Spleen (tissue), 7 donors: ENCODE measurements around the gene TMEM120B.

Source experiments
- CTCF ChIP-seq, 11 experiments: fragments of 200-600 bp in 7 of 11; fragments of 450-650 bp in 4 of 11; sonication (generic) in 4 of 11; IDR thresholded peaks in 8 of 11; conservative IDR thresholded peaks in 3 of 11; 1 replicate in 7 of 11; 2 replicates in 4 of 11; pipeline versions ENCODE4 v1.4.0 to v1.8.0; 2016 to 2021; ENCODE audit warnings: antibody characterized with exemption in 11 of 11, inconsistent platforms in 4 of 11, mild to moderate bottlenecking in 1 of 11
- POLR2A ChIP-seq, 3 donors: fragments of 450-650 bp; IDR thresholded peaks; one replicate each; pipeline ENCODE4 v1.5.1; 2017; ENCODE audit warnings: antibody characterized with exemption in 3 of 3, mild to moderate bottlenecking in 1 of 3
- POLR2AphosphoS5 ChIP-seq, 3 donors: sonication (generic); formaldehyde crosslinking; IDR thresholded peaks; one replicate each; pipeline ENCODE4 v1.5.1; 2017; ENCODE audit warnings: antibody characterized with exemption in 3 of 3
- donor health status: DM: no; HTN: no; CAD: no; lungs with moderate emphysema.
- donor health status: DM: no; HTN: no; CAD: no.
- donor health status: DM: no; HTN: no; CAD: no.

DNA sequence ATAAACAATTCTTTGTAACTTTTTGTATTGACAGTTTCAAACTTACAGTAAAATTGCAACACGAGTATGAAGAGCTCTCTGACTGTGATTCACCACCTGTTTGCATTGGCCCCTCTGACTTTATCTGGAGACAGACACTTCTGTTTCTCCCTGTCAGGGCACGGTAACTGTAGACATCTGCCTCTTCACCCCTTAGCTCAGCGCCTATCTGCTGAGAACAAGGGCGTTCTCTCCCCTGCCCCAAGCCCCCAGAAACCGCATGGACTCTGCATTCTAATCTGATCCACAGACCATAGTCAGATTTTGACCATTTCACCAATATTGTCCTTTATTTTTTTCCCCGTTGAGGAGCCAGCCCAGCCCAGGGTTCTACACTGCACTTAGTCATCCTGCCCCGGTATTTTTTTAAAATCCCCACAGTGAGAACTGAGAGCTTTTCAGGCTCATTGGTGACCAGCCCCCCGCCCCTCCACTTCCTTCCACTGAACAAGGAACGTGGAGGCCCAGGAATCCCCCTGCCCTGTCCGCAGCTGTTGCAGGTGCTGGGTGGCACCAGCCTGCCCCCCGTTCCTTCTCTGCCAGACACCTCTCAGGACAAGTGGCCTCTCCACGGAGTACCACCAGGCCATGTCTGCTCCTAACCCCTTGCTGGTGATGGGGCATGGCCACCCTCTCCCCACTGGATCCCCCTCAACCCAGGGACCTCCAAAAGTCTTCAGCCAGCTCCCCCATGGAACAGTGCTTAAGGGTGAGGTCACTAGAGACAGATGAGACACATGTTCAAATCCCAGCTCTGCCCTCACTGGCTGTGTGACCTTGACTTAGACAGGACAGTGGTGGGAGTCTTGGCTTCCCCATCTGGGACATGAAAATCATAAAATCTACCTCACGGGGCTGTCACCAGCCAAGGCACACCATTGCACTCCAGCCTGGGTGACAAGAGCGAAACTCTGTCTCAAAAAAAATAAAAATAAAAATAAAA is 69.7 kb downstream of the TMEM120B start:
- TF ChIP-seq POLR2A (IDR thresholded peaks at IDR 0.05), result no peak
- no peak for TF ChIP-seq CTCF (IDR thresholded peaks at IDR 0.05 in 8 of 11, conservative IDR thresholded peaks at IDR 0.05 in 3 of 11)
- no peak for TF ChIP-seq POLR2AphosphoS5 (IDR thresholded peaks at IDR 0.05)
